Lower lobe of right lung (tissue), 2 donors: ENCODE data around the gene DLGAP1. TPM values are rescaled to one million over a fixed set of nuclear protein-coding genes. Genes with fewer than 3 reads are reported as not detected.

Experiments used
- ATAC-seq, 2 donors: fragments of 200-7000 bp; cut with Tn5 transposase; one replicate each; pipeline ENCODE4 v1.9.1; 2020 to 2022; ENCODE audit warnings: mild to moderate bottlenecking in 2 of 2, moderate library complexity in 2 of 2
- DNase-seq: peaks from one replicate; pipeline ENCODE4 v3.0.0-alpha.2; 2020
- H3K27ac ChIP-seq: fragments of 200-600 bp; one replicate; pipeline ENCODE4 v1.8.0; 2022
- H3K27me3 ChIP-seq: fragments of 200-600 bp; one replicate; pipeline ENCODE4 v1.8.0; 2022; ENCODE audit warnings: low read depth
- H3K36me3 ChIP-seq: fragments of 200-600 bp; one replicate; pipeline ENCODE4 v1.8.0; 2022; ENCODE audit warnings: mild to moderate bottlenecking
- H3K4me1 ChIP-seq: fragments of 200-600 bp; one replicate; pipeline ENCODE4 v1.8.0; 2022
- H3K4me3 ChIP-seq: fragments of 200-600 bp; one replicate; pipeline ENCODE4 v1.8.0; 2022; ENCODE audit warnings: mild to moderate bottlenecking
- H3K9me3 ChIP-seq: fragments of 200-600 bp; one replicate; pipeline ENCODE4 v1.8.0; 2022
- CTCF ChIP-seq: fragments of 200-600 bp; IDR thresholded peaks from one replicate; pipeline ENCODE4 v1.8.0; 2022; ENCODE audit warnings: antibody characterized with exemption, mild to moderate bottlenecking
- intact Hi-C: fragments of 100-400 bp; cut with DNase I; formaldehyde crosslinking; loops from one replicate; pipeline ENCODE4 v1.11.0; 2022
- total RNA-seq: library from RNA; stranded (reverse); fragmentation: NEBNext Ultra II Directional; extraction: Animal tissue kit (Norgen Biotek cat#: 25700); gene quantifications from one replicate; pipeline ENCODE4 v1.2.1, GENCODE V29; 2021
- donor health status: DM: no; HTN: yes; CAD: no; lungs with severe emphysema.

DLGAP1 gene
- total RNA-seq, 1 donor from 2014 or later: 3.8 TPM

GRCh38 chr18:3793545-3793944 is 661.6 kb downstream of the DLGAP1 start:
- intact Hi-C loops: no loop called here
- TF ChIP-seq CTCF: no peak
- Histone ChIP-seq H3K27ac (no peak overlapping the region), H3K4me3 (no peak overlapping the region), H3K36me3 (no peaks in the 10 kb centered on the region), H3K27me3 (no peaks in the 10 kb centered on the region), H3K9me3 (no peaks in the 10 kb centered on the region), H3K4me1 (no peaks in the 10 kb centered on the region)
- ATAC-seq (no peak), DNase-seq (no peak)

- no peak for ATAC-seq
- intact Hi-C loops: no loop called here
- H3K27ac ChIP-seq: no peak overlapping the region
- H3K9me3 ChIP-seq: no peaks in the 10 kb centered on the region
- H3K4me1 ChIP-seq: no peaks in the 10 kb centered on the region
- no peaks in the 10 kb centered on the region for H3K27me3 ChIP-seq
- DNase-seq: no peak
- H3K4me3 ChIP-seq: no peak overlapping the region
- no peaks in the 10 kb centered on the region for H3K36me3 ChIP-seq
- TF ChIP-seq CTCF: no peak
Observed at GRCh38 chr18:3793111-3793510, 662.0 kb downstream of the DLGAP1 start.

- Histone ChIP-seq H3K36me3 (no peaks in the 10 kb centered on the region), H3K4me3 (no peak overlapping the region), H3K27me3 (no peaks in the 10 kb centered on the region), H3K9me3 (no peaks in the 10 kb centered on the region), H3K4me1 (no peaks in the 10 kb centered on the region), H3K27ac (no peak overlapping the region)
- DNase-seq: no peak
- no peak for TF ChIP-seq CTCF
- ATAC-seq: no peak
- intact Hi-C loops: no loop called here
Observed at GRCh38 chr18:3792711-3793110, 662.4 kb downstream of the DLGAP1 start.

- H3K9me3 ChIP-seq: no peaks in the 10 kb centered on the region
- H3K36me3 ChIP-seq: no peaks in the 10 kb centered on the region
- no peaks in the 10 kb centered on the region for H3K27me3 ChIP-seq
- DNase-seq (no peak), ATAC-seq (no peak)
- intact Hi-C loops: no loop called here
- TF ChIP-seq CTCF: no peak
- H3K4me1 ChIP-seq: no peaks in the 10 kb centered on the region
- no peak overlapping the region for H3K4me3 ChIP-seq
- H3K27ac ChIP-seq: no peak overlapping the region
Observed at GRCh38 chr18:3791238-3791637, 663.9 kb downstream of the DLGAP1 start.

- ATAC-seq (no peak), DNase-seq (no peak)
Observed at GRCh38 chr18:3790703-3791102, 664.4 kb downstream of the DLGAP1 start.

More at GRCh38 chr18:3790703-3791102, 664.4 kb downstream of the DLGAP1 start:
- TF ChIP-seq CTCF: no peak
- H3K4me3 ChIP-seq: no peak overlapping the region
- no peaks in the 10 kb centered on the region for H3K36me3 ChIP-seq
- intact Hi-C loops: no loop called here
- H3K4me1 ChIP-seq: no peaks in the 10 kb centered on the region
- no peak overlapping the region for H3K27ac ChIP-seq
- H3K27me3 ChIP-seq: no peaks in the 10 kb centered on the region
- H3K9me3 ChIP-seq: no peaks in the 10 kb centered on the region
